ENCODE measurements around the gene C9. TPM values are rescaled to one million over a fixed set of nuclear protein-coding genes. Genes with fewer than 3 reads are reported as not detected.

Gene C9
- polyA plus RNA-seq, 1 donor (not counting 4 experiments of a cell fraction or from before 2014, with no cell fraction given), result 0.04 TPM

- TF ChIP-seq EZH2 (IDR thresholded peaks at IDR 0.05; ENCODE audit: low read length), result no peak
- TF ChIP-seq, protein P1, sequence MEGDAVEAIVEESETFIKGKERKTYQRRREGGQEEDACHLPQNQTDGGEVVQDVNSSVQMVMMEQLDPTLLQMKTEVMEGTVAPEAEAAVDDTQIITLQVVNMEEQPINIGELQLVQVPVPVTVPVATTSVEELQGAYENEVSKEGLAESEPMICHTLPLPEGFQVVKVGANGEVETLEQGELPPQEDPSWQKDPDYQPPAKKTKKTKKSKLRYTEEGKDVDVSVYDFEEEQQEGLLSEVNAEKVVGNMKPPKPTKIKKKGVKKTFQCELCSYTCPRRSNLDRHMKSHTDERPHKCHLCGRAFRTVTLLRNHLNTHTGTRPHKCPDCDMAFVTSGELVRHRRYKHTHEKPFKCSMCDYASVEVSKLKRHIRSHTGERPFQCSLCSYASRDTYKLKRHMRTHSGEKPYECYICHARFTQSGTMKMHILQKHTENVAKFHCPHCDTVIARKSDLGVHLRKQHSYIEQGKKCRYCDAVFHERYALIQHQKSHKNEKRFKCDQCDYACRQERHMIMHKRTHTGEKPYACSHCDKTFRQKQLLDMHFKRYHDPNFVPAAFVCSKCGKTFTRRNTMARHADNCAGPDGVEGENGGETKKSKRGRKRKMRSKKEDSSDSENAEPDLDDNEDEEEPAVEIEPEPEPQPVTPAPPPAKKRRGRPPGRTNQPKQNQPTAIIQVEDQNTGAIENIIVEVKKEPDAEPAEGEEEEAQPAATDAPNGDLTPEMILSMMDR (optimal IDR thresholded peaks at IDR 0.05 in 1 of 3, IDR thresholded peaks at IDR 0.05 in 1 of 3, conservative IDR thresholded peaks at IDR 0.05 in 1 of 3; ENCODE audit: extremely low read depth in 1 of 3, insufficient read depth in 2 of 3, low read length in 3 of 3), result no peak
- H3K27ac ChIP-seq (ENCODE audit: control insufficient read depth, insufficient read depth, low read length), result peak overlapping the region; percentile 55
- peak overlapping the region; percentile 14 for H3K4me2 ChIP-seq (ENCODE audit: control insufficient read depth, extremely low read depth, insufficient read depth, low read depth, low read length)
- no peaks in the 10 kb centered on the region for H3K9me1 ChIP-seq (ENCODE audit: control insufficient read depth, extremely low read depth, insufficient read depth, low read length)
- dilution Hi-C loops (cut with MboI; ENCODE audit: extremely low pct_ligation_motif_present, low sequenced_read_pairs), result loop anchor here (25.0 kb wide), 1 partner anchor 142 kb away; no protein-coding TSS in a partner anchor
- no peak overlapping the region for H2AFZ ChIP-seq (ENCODE audit: control insufficient read depth, low read length)
- no peak overlapping the region for H3K9ac ChIP-seq (ENCODE audit: control insufficient read depth, extremely low read depth, insufficient read depth, low read length)
- FAIRE-seq, result peak; percentile 75
- no peaks in the 10 kb centered on the region for H3K79me2 ChIP-seq (ENCODE audit: control insufficient read depth, insufficient read depth, low read length)
- H4K20me1 ChIP-seq (ENCODE audit: control insufficient read depth, extremely low read depth, insufficient read depth, low read length), result no peaks in the 10 kb centered on the region
- peaks cover 28% of the 10 kb centered on the region for H3K4me1 ChIP-seq (ENCODE audit: control insufficient read depth, extremely low read depth, insufficient read depth, low read length)
- H3K36me3 ChIP-seq (ENCODE audit: control insufficient read depth in 2 of 2, extremely low read depth in 1 of 2, insufficient read depth in 2 of 2, low read length in 2 of 2), result peaks cover 1 to 5% of the 10 kb centered on the region in 2 experiments
- no peaks in the 10 kb centered on the region for H3K27me3 ChIP-seq (ENCODE audit: control insufficient read depth, extremely low read depth, insufficient read depth, low read length)
- no peak overlapping the region for H3K4me3 ChIP-seq (ENCODE audit: control insufficient read depth in 2 of 3, extremely low read depth in 1 of 3, insufficient read depth in 2 of 3, low read depth in 1 of 3, low read length in 3 of 3)
- no peaks in the 10 kb centered on the region for H3K9me3 ChIP-seq (ENCODE audit: control insufficient read depth, low read depth, low read length)
- DNase-seq (ENCODE audit: low read depth, low spot score), result no peak
Observed at GRCh38 chr5:39394946-39395345, 30.7 kb upstream of the C9 start.

DNA sequence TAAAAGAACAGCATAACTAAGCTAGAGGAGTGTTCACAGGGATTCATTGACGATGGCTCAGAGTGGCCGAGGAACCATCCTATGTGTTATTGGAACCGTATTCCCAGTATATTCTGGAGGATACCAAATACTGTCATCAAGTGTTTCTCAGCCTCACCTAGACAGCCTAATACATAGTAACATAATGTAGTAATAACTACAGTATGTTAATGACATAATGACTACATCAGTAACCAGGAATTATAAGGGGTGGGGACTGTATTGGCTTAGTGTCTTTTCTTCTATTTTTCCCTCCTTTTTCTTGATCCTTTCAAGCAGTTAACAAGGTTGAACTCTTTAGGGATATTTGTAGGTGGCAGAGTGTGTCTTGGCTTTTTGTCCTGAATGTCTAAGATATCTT lies 26.6 kb upstream of the C9 start:
- Histone ChIP-seq H3K79me2 (ENCODE audit: control insufficient read depth, insufficient read depth, low read length) (no peaks in the 10 kb centered on the region), H3K4me3 (ENCODE audit: control insufficient read depth in 2 of 3, extremely low read depth in 1 of 3, insufficient read depth in 2 of 3, low read depth in 1 of 3, low read length in 3 of 3) (no peak overlapping the region), H3K9me3 (ENCODE audit: control insufficient read depth, low read depth, low read length) (no peaks in the 10 kb centered on the region), H3K36me3 (ENCODE audit: control insufficient read depth in 2 of 2, extremely low read depth in 1 of 2, insufficient read depth in 2 of 2, low read length in 2 of 2) (peaks cover 1 to 5% of the 10 kb centered on the region in 2 experiments), H3K4me2 (ENCODE audit: control insufficient read depth, extremely low read depth, insufficient read depth, low read depth, low read length) (no peak overlapping the region), H3K9me1 (ENCODE audit: control insufficient read depth, extremely low read depth, insufficient read depth, low read length) (no peaks in the 10 kb centered on the region), H3K27me3 (ENCODE audit: control insufficient read depth, extremely low read depth, insufficient read depth, low read length) (no peaks in the 10 kb centered on the region), H3K27ac (ENCODE audit: control insufficient read depth, insufficient read depth, low read length) (no peak overlapping the region), H2AFZ (ENCODE audit: control insufficient read depth, low read length) (no peak overlapping the region), H3K4me1 (ENCODE audit: control insufficient read depth, extremely low read depth, insufficient read depth, low read length) (peaks cover 10% of the 10 kb centered on the region), H3K9ac (ENCODE audit: control insufficient read depth, extremely low read depth, insufficient read depth, low read length) (no peak overlapping the region), H4K20me1 (ENCODE audit: control insufficient read depth, extremely low read depth, insufficient read depth, low read length) (no peaks in the 10 kb centered on the region)
- no peak for TF ChIP-seq EZH2 (IDR thresholded peaks at IDR 0.05; ENCODE audit: low read length)
- DNase-seq (ENCODE audit: low read depth, low spot score) (no peak), FAIRE-seq (no peak)
- dilution Hi-C loops (cut with MboI; ENCODE audit: extremely low pct_ligation_motif_present, low sequenced_read_pairs), result loop anchor here (25.0 kb wide), 1 partner anchor 146 kb away; no protein-coding TSS in a partner anchor

DNA sequence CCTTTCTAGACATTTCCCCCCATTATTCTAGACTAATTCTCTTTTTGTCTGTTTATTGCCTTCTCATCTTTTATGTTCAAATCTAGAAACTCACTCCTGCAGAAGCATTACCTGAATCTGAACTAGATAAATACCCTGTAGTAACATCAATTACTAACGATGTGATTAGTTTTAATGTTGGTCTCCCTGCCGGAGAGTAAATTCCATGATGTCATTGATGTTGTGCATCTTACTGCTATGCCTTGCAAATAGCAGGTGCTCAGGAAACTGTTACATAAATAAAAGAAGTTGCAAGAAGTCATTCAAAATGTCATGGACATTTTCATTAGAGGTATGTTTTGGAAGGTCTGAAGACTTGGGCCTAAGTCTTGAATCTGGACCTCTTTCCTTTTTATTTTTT lies 23.0 kb upstream of the C9 start:
- H3K9me1 ChIP-seq (ENCODE audit: control insufficient read depth, extremely low read depth, insufficient read depth, low read length), result no peaks in the 10 kb centered on the region
- no peak overlapping the region for H2AFZ ChIP-seq (ENCODE audit: control insufficient read depth, low read length)
- H4K20me1 ChIP-seq (ENCODE audit: control insufficient read depth, extremely low read depth, insufficient read depth, low read length), result no peaks in the 10 kb centered on the region
- H3K4me1 ChIP-seq (ENCODE audit: control insufficient read depth, extremely low read depth, insufficient read depth, low read length), result no peaks in the 10 kb centered on the region
- no peaks in the 10 kb centered on the region for H3K27me3 ChIP-seq (ENCODE audit: control insufficient read depth, extremely low read depth, insufficient read depth, low read length)
- no peaks in the 10 kb centered on the region for H3K9me3 ChIP-seq (ENCODE audit: control insufficient read depth, low read depth, low read length)
- H3K4me3 ChIP-seq (ENCODE audit: control insufficient read depth in 2 of 3, extremely low read depth in 1 of 3, insufficient read depth in 2 of 3, low read depth in 1 of 3, low read length in 3 of 3), result no peak overlapping the region
- DNase-seq (ENCODE audit: low read depth, low spot score), result no peak
- no peak for FAIRE-seq
- TF ChIP-seq, protein P1 (optimal IDR thresholded peaks at IDR 0.05 in 1 of 3, IDR thresholded peaks at IDR 0.05 in 1 of 3, conservative IDR thresholded peaks at IDR 0.05 in 1 of 3; ENCODE audit: extremely low read depth in 1 of 3, insufficient read depth in 2 of 3, low read length in 3 of 3), result no peak
- TF ChIP-seq EZH2 (IDR thresholded peaks at IDR 0.05; ENCODE audit: low read length), result no peak
- no peaks in the 10 kb centered on the region for H3K79me2 ChIP-seq (ENCODE audit: control insufficient read depth, insufficient read depth, low read length)
- no peak overlapping the region for H3K27ac ChIP-seq (ENCODE audit: control insufficient read depth, insufficient read depth, low read length)
- dilution Hi-C loops (cut with MboI; ENCODE audit: extremely low pct_ligation_motif_present, low sequenced_read_pairs), result loop anchor here (25.0 kb wide), 1 partner anchor 150 kb away; no protein-coding TSS in a partner anchor
- no peak overlapping the region for H3K9ac ChIP-seq (ENCODE audit: control insufficient read depth, extremely low read depth, insufficient read depth, low read length)
- H3K36me3 ChIP-seq (ENCODE audit: control insufficient read depth in 2 of 2, extremely low read depth in 1 of 2, insufficient read depth in 2 of 2, low read length in 2 of 2), result no peaks in the 10 kb centered on the region
- H3K4me2 ChIP-seq (ENCODE audit: control insufficient read depth, extremely low read depth, insufficient read depth, low read depth, low read length), result no peak overlapping the region
